Measurements from ENCODE around the gene CYP1A2. TPM values are rescaled to one million over a fixed set of nuclear protein-coding genes. Genes with fewer than 3 reads are reported as not detected.

The CYP1A2 gene
- total RNA-seq, 4 donors from 2014 or later = not detected

- Histone ChIP-seq H3K9me3 (no peaks in the 10 kb centered on the region), H3K36me3 (no peaks in the 10 kb centered on the region), H3K27ac (no peak overlapping the region), H3K4me1 (peaks cover 25% of the 10 kb centered on the region), H3K27me3 (peaks cover 10% of the 10 kb centered on the region), H3K4me3 (no peak overlapping the region)
- DNase-seq (ENCODE audit: low spot score in 2 of 2) = no peak
- 78% methylated on average over 8 of the region's 14 CpGs for WGBS
- TF ChIP-seq EP300 (IDR thresholded peaks at IDR 0.05) (no peak), POLR2A (IDR thresholded peaks at IDR 0.05) (no peak), CTCF (IDR thresholded peaks at IDR 0.05) (no peak), POLR2AphosphoS5 (IDR thresholded peaks at IDR 0.05) (no peak)
Measured at GRCh38 chr15:74767167-74768098, 18.8 kb downstream of the CYP1A2 start.

GRCh38 chr15:74768099-74768770 lies 19.6 kb downstream of the CYP1A2 start:
- 28% methylated on average over 14 of the region's 15 CpGs for WGBS
- Histone ChIP-seq H3K4me3 (no peak overlapping the region), H3K36me3 (no peaks in the 10 kb centered on the region), H3K27ac (no peak overlapping the region), H3K27me3 (peaks cover 10% of the 10 kb centered on the region), H3K4me1 (peaks cover 23% of the 10 kb centered on the region), H3K9me3 (no peaks in the 10 kb centered on the region)
- no peak for TF ChIP-seq POLR2AphosphoS5 (IDR thresholded peaks at IDR 0.05)
- no peak for TF ChIP-seq POLR2A (IDR thresholded peaks at IDR 0.05)
- no peak for TF ChIP-seq EP300 (IDR thresholded peaks at IDR 0.05)
- TF ChIP-seq CTCF (IDR thresholded peaks at IDR 0.05) = no peak
- no peak for DNase-seq (ENCODE audit: low spot score in 2 of 2)

- H3K27me3 ChIP-seq = peaks cover 10% of the 10 kb centered on the region
- H3K36me3 ChIP-seq = no peaks in the 10 kb centered on the region
- TF ChIP-seq POLR2AphosphoS5 (IDR thresholded peaks at IDR 0.05) (no peak), CTCF (IDR thresholded peaks at IDR 0.05) (peak; percentile 81 to 82)
- 1% methylated on average over 9 of the region's 9 CpGs for WGBS
- no peak overlapping the region for H3K27ac ChIP-seq
- no peak overlapping the region for H3K4me3 ChIP-seq
- no peaks in the 10 kb centered on the region for H3K9me3 ChIP-seq
- H3K4me1 ChIP-seq = peaks cover 26% of the 10 kb centered on the region
- DNase-seq (ENCODE audit: low spot score in 2 of 2) = no peak
Measured at GRCh38 chr15:74768771-74769342, 20.2 kb downstream of the CYP1A2 start.

GRCh38 chr15:74769463-74770025 lies 20.9 kb downstream of the CYP1A2 start:
- Histone ChIP-seq H3K36me3 (no peaks in the 10 kb centered on the region), H3K4me1 (peaks cover 30% of the 10 kb centered on the region), H3K27ac (no peak overlapping the region), H3K9me3 (no peaks in the 10 kb centered on the region), H3K27me3 (peaks cover 10% of the 10 kb centered on the region), H3K4me3 (no peak overlapping the region)
- TF ChIP-seq CTCF (IDR thresholded peaks at IDR 0.05) = no peak
- no peak for TF ChIP-seq EP300 (IDR thresholded peaks at IDR 0.05)
- TF ChIP-seq POLR2AphosphoS5 (IDR thresholded peaks at IDR 0.05) = no peak
- TF ChIP-seq POLR2A (IDR thresholded peaks at IDR 0.05) = no peak
- DNase-seq (ENCODE audit: low spot score in 2 of 2) = no peak
- 55% methylated on average over 7 of the region's 7 CpGs for WGBS
